NCI-H345 (cell line): ENCODE data around the gene THAP3.
"Not testable (repeated sequence)": the region's sequence is repeated elsewhere in the genome, so short reads cannot be mapped to it uniquely, and the experiment has no call there.

ENCODE experiments used
- DNase-seq: peaks from one replicate; lab custom pipeline; 2025; lab: John Stamatoyannopoulos, UW

THAP3 gene

DNA sequence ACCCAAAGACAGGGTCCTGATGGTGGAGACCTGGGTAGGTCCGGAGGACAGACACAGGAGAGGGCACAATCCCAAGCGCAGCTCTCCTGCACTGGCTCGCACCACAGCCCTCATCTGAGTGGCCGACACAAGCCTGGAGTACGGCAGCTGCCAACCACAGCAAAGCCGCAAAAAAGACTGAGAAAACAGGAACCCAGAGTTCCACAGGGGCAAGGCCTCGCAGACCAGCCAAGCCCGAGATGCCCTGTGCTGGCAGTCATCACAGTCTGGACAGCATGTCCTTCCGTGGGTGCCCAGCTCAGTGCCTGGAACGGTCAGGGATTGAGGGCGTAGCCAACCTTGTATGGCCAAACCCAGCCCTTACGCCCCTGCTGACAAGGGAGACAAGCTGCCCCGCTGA, 33.4 kb upstream of the THAP3 start:
- no peak for DNase-seq

DNA sequence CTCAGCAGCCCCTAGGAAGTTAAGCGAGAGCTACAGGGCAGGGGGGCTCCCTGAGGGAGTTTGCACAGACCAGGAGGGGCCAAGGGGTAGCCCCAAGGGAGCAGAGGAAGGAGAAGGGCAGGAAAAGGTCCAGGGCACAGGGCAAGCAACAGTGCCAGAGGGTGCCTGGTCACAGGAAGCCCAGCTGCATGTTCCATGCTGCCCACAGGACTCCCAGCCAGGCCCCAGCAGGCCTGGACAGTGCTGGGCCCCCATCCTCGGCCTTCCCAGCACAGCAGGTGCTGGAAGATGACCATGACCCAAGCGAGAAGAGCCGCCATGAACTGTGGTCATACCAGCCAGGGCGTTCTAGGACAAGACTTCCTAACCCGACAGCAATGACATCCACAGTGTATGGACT, 33.0 kb upstream of the THAP3 start:
- no peak for DNase-seq

DNA sequence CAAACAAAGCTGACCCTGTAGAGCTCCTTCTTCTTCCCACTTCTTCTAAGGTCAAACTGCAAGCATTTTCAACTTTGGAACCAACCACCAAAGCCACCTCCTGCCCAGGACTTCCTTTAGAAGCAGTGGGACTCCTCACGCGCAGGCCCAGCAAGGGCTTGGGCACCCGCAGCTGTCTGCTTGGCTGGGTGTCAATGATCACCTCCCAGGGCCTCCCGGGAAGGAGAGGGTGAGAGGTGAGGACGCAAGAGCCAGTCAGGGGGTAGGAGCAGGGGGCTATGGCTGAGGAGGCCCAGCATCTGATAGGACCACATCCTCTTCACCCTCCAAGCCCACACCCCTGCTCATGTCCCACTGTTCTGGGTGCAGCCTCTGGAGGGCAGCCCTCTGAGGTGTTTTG, 32.2 kb upstream of the THAP3 start:
- no peak for DNase-seq

DNA sequence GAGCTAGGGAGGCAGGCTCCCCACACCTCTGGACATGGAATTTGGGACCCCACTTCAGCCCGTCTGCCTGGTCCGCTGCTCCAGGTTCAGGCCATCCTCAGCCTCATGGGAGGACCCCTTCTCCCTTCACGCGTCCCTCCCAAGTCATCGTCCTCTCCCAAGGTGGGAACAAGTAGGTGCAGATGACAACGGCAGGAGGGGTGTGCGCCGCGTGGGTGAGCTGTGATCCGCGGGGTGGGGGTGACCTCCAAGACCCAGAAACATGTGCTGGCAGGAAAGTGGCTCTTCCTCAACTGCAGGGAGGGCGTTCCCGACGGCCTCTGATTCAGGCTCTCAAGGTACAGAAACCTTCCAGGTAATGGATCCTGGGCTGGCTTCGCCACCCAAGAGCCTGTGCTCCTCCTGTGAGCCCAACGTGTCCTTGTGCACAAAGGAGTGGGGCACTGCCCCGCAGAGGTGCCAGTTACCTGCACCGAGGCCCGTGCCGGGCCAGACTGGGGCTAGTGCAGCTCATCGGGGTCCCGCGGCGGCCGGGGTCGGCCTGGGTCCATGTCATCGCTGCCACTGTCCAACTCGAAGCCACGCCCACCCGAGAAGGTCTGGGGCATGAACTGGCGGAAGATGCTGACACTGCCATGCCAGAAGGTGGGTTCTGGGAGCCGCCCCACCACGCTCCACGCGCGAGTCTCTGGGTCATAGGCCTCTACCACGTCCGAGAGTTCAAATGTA, 31.6 kb upstream of the THAP3 start:
- DNase-seq, result no peak

DNA sequence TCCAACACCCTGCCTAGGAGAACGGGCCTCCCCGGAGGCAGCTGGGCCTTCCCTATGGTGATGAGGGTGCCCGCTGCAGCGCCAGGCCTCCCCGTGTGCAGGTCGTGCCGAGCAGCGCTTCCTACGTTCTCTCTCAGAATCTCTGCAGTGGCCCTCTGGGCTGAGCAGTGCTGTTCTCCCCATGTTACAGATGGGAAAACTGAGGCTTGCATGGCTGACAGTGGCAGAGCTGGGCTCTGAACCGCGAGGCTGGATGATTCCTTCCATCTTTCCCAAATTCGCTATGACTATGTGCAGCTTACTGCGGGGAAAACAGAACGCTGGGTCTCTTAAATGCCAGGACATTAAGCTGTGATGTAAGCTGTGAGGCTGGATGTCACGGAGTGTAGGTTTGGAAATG, 30.9 kb upstream of the THAP3 start:
- DNase-seq, result no peak

DNA sequence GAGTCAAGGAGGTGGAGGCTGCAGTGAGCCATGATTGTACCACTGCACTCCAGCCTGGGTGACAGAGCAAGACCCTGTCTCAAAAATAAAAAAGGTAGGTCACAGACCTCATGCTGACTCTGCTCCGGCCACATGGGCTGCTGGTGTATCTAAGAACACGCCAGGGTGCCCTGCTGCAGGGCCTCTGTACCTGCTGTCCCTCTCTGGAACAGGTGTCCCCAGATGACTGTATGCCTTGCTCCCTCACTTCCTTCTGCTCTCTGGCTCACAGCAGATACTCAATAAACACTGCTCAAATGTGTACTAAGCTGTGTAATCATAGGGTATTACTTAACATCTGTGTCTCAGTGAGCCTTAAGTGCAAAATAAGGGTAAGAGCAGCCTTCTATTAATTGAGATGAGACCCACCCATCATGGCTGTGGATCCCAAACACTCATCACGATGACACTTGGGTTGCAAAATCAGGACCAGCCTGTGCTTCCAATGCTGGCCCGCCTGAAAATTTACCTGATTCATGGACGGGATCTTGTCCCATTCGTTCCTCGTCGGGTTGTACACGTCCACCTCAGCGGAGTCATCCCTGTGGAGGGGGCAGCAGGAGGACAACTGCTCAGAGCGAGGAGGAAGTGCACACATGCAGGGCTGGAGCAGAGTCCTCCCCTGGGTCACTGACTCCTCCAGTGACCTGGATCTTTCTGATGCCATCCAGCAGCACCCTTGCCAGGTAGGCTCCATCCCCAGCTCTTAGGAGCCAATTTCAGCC, 29.5 kb upstream of the THAP3 start:
- no peak for DNase-seq

DNA sequence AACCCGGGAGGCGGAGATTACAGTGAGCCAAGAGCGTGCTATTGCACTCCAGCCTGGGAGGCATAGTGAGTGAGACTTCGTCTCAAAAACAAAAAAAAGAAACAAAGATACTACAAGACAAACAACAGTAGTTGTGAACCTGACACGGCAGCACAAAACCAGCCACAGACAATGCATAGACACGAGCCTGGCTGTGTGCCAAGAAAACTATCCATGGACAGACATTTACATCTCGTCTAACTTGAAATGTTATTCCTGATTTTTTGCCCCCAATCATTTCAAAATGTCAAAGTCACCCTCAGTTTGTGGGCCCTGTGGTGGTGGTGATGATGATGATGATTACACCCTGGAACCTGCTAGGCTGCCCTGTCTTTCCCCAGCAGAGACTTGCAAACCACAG, 28.3 kb upstream of the THAP3 start:
- DNase-seq, result no peak

DNA sequence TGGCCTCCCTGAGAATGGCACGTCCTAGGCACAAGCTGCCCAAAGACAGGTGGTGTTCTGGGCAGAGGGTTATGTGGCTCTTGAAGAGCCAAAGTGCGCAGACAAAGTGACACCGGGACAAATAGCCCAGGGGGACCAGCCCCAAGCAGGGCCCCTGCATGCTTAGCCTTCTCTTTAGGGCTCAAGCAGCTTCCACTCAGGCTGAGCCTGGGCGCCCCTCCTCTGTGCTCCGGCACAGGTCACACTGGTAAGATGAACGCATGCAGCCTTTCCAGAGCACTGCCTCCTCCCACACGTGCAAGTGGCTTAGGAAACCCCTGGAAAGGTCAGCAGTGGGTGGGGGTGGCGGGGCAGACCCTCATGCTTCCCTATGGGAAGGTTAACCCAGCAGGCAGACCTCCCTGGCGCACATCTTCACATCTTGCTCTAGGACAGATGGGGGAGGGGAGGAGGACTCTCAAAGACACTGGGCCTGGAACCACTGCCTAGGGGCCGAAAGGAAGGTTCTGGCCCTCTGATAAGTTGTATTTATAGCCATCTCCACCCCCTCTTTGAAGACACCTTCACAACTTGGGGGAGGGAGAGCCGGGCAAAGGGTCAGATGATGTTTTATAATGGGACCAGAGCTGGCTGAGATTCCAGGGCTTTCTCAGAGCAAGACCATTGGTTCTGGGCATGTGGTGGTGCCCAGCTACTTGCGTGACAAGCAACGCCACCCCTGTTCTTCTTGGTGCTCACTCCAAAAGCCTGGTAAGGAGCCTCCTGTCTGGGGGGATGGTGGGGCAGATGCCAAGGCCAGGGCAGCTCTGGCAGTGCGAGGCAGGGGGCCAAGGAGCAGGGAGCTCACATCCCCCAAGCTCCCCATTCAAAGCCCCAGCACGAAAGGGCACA, 27.5 kb upstream of the THAP3 start:
- DNase-seq, result no peak

DNA sequence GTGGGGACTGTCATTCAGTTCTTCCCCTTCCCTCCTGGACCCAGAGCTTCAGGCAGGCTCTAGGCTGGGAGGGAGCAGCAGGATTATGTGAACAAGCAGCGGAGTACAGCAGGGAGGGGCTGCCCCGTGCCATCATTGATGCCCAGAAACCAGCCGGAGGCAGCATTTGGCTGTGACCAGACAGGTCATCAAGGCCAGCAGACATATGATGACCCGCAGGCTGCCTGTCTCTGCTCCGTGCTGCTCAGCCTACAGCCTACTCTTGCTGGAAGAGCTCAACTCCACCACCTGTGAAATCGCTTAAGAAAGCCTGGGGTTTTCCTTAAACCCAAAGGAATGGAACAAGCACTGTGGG, 26.9 kb upstream of the THAP3 start:
- DNase-seq, result no peak

DNA sequence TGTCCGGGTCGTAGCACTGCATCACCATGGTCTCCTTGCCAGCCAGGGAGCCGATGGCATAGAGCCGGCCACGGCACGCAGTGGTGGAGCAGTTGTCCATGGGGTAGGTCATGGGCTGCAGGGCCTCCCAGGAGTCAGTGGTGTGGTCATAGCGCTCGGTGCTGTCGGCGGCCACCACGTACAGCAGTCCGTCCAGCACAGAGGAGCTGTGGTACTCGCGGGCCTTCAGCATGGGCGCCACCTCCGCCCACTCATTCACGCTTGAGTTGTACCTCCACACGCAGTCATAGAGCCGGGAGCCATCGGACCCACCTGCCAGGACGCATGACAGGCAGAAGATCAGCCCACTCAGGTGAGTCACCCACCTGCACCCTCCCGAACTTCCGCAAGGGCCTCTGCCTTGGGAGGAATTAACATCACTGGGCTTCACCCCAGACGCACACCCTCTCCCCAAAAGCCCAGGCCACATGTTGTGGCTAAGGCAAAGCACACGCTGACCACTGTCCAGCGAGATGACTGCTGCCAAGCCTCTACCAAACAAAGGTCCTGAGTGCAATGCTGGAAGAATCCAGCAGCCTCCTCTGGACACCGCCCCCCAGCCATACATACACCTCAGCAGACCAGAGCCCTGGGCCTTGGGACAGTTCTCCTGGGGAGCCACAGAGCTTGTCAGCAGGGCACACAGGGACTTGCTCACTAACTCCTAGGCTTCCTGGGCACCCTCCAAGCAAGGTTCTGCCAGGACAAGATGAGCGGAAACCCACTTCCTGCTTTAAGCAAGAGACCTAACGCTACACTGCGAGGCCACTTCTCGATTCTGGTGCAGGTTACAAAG, 25.3 kb upstream of the THAP3 start:
- DNase-seq, result no peak

DNA sequence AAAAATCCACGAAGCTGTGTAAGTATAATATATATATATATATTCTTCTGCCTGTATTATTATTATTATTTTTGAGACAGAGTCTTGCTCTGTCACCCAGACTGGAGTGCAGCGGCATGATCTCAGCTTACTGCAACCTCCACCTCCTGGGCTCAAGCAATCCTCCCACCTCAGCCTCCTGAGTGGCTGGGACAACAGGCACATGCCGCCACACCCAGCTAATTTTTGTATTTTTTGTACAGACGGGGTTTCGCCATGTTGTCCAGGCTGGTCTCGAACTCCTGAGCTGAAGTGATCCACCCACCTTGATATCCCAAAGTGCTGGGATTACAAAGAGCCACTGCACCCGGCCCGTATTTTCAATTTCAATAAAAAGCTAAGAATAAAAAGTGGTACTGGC, 24.7 kb upstream of the THAP3 start:
- not testable (repeated sequence) for DNase-seq

DNA sequence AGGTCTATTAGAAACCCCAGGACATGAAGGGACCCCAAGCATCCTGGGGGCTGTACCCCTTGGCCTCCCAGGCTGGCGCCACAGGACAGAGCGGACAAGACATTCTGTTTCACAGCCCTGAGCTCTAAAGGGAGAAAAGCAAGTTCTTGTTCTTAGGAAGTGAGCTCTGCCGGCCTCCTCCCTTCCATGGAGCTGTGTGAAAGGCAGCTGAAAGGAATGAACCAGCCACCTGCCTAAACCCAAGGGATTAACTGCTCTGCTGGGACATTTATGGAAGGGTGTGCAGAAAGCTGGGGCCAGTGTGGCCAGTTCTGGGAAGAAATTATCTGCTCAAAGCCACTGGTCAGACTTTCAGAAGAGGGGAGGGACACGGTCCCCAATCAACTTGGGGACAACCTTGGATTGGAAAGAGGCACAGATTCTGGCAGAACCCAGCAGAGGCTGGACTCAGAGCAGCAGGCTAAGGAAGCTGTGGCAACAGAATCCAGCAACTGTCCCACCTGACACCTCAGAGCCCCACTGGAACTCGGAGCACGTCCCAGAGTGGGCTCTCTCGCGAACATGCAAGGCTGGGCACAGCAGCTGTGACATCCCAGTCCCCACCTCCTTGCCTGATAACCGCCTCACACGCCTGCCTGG, 24.1 kb upstream of the THAP3 start:
- DNase-seq, result no peak

DNA sequence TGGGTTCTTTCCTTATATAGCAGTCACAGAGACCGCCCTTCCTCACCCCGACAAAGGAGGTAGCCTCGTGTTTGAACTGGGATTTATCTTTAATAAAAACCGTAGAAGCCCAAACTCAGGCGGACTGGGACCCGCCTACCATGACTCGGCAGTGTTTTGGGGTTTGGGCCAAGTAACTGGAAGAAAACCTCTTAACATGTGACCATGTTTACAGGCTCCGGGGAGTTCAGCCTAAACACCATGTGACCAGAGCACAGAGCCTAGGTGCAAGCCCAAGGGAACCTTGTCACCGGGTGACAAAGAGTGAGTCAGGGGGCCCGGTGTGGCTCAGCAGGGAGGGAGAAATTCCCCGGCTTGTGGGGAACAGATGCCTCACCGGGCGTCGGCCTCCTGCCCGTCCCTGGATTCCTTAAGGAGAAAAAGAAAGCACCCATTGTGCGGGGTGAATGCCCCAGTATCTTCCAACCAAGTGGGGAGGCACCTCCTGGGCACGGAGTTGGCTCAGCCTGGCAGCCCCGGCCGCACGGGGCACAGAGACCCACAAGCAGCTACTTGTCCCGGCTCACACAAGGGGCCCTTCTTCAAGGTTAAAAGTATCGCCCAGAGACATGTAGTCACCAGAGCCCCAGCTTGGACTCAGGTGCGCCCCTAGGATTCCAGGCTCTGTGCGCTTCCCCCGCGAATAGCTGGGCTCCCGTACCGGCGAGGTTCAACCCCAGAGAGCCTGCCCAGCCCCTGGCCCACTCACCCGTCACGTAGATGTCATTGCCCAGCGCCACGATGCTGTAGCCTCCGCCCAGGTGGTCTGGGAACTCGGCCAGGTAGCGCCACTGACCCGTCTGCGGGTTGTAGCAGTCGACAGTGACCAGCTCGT, 23.4 kb upstream of the THAP3 start:
- peak; percentile 42 for DNase-seq

DNA sequence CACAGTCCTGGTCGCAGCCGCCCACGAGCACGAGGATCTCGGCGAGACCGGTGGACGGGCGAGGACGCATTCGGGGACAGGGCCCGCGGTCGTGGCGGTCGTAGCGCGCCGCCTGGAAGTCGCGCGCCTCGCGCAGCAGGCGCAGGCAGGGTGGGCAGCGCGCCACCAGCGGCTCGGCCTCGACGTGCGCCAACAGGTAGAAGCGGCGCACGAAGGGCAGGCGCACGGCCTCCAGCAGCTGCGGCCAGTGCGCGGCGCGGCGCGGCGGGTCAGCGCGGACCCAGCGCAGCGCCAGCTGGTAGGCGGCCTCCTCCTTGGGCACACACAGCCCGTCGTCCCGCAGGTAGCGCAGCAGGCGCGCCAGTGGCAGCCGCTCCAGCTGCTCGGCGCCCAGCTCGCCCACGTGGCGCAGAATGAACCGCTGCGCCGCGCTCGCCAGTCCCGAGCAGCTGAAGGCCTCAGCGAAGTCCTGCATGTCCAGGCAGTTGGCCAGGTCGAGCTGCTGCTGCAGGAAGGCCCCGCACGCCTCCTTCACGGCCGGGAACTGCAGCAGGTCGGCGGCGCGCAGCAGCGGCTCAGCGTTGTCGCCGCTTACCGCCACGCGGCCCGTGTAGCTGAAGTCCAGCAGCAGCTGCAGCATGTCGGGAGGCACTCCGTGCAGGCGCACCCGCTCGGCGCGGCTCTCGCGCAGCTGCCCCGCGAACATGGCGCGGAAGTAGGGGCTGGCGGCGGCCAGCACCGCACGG, 22.6 kb upstream of the THAP3 start:
- DNase-seq, result no peak

DNA sequence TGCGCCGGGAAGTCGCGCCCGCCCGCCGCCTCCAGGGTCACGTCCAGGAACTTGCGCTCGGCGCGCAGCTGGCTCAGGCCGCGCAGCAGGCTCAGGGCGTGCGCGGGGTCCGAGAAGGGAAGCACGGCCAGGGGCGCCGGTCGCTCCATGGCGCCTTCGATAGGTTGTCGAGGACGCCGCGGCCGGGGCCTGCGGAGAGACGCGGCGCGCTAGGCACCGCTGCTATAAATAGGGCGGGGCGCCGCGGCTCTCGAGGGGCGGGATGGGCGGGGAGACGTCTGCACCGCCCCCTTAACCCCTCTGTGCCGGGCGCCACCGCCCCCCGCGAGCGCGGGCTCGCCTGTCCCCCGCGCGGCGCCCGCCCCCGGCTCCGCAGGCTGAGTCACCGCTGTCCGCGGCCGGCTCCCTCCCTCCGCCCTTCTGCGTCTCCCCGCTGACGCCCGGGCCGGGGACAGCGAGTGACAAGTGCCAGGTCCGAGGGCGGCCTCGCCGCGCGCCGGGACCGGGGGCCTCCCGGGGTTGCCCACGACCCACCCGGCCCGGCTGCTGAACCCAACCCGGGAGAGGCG, 21.9 kb upstream of the THAP3 start, which contains the start of gene KLHL21:
Gene KLHL21, minus strand, starts transcription at position 201 of the 569 bp plus-strand sequence. Its CDS starts 52 bp downstream, at position 149.
- peak; percentile 61 for DNase-seq

DNA sequence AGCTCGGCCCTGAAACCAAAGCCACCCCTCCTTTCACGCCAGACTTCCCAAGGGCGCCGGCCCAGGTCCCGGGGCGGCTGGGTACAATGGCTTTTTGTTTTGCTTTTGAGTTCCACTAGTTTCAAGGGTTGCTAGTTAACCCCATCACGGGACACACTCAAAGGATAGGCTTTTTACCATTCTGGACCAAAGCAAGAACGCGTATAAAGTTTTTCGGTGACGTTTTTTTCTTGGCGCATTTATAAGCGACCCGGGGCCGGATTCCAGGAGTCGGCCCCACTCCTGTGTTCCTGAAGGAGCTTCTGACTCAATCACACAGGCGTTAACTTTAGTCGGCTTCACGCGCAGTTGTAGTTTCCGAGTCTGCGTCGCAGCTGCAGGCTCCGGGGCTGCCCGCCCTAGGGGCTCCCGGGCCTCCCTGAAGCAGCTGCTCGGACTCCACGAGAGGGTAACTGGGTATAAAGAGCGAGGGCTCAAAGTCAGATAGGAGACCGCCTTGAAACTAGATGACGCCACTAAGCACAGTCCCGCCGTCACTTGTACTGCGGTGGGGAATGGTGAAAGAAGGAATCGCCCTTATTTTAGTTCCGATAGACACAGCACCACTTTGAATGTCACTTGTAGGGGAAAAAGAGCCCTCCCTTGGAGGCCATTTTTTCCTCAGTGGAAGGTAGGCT, 21.3 kb upstream of the THAP3 start:
- no peak for DNase-seq

DNA sequence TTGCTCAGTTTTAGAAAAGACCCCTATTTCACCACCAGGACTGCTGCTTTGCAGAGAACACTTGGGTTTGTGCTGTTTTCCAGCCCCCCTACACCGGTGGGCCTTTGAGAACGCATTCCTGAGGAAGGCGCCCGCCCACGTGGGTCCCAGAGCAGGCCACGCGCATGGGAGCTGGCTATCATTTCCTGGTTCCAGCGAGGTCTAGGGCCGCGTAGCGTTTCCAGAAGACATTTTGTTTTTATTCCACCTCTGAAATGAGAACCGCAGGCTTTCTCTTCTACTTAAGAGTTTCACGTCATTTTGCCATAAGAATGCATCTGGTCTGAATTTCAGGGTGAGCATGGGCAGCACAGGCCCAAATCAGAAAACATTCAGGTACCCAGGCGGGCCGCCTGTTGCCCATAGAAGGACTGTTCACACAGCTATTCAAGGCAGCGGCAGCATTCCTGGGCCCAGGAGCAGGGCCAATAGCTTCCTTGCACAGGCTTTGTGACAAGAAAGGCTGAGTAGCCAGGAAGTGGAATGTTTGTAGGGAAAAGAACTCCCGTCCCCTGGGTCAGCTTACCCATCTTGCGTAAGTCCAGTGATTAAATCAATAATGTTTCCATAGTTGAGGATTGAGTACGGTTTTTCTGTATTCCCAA, 20.6 kb upstream of the THAP3 start:
- no peak for DNase-seq
